22Rv1 (cell line): ENCODE results near the gene CASP7.

Experiments
- ZFX ChIP-seq: fragments of 450-650 bp; IDR thresholded peaks from 2 replicates; pipeline ENCODE4 v1.6.1; 2017; ENCODE audit warnings: antibody characterized with exemption, borderline replicate concordance
- TF ChIP-seq, protein P1 (sequence below): fragments of 450-650 bp; IDR thresholded peaks from 2 replicates; pipeline ENCODE4 v1.5.1; 2017; ENCODE audit warnings: mild to moderate bottlenecking

DNA sequence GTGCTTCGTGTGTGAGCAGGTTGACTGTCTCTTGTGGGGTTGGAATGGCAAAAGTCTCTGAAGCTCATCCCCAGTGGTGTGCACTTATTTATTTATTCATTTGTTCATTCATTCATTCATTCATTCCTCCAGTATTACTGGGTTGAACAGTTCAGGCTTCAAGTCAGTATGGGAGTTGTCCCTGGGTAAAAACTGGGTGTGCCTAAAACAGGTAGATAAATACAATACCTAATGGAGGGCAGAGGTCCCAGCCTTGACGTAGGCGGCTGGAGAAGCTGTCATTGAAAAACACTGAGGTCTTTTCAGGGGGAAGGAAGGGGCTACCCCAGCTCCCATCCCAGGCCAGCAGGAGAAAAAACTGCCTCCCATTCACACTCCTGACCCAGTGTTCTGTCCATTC lies 11.0 kb downstream of the CASP7 start:
- TF ChIP-seq, protein P1, sequence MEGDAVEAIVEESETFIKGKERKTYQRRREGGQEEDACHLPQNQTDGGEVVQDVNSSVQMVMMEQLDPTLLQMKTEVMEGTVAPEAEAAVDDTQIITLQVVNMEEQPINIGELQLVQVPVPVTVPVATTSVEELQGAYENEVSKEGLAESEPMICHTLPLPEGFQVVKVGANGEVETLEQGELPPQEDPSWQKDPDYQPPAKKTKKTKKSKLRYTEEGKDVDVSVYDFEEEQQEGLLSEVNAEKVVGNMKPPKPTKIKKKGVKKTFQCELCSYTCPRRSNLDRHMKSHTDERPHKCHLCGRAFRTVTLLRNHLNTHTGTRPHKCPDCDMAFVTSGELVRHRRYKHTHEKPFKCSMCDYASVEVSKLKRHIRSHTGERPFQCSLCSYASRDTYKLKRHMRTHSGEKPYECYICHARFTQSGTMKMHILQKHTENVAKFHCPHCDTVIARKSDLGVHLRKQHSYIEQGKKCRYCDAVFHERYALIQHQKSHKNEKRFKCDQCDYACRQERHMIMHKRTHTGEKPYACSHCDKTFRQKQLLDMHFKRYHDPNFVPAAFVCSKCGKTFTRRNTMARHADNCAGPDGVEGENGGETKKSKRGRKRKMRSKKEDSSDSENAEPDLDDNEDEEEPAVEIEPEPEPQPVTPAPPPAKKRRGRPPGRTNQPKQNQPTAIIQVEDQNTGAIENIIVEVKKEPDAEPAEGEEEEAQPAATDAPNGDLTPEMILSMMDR = no peak
- no peak for TF ChIP-seq ZFX
